OCI-LY1 (cell line): ENCODE measurements around the gene NIM1K.

Experiments
- EZH2 ChIP-seq: fragments of 200-600 bp; sonication (generic), shearing (Covaris generic); IDR thresholded peaks from 2 replicates; pipeline ENCODE4 v1.8.0; 2017; ENCODE audit warnings: borderline replicate concordance, mixed run types, mild to moderate bottlenecking, antibody characterized with exemption, low read length, moderate library complexity, mixed read lengths
- TF ChIP-seq, protein P1 (sequence below): fragments of 200-600 bp; sonication (generic), shearing (Covaris generic); IDR thresholded peaks from 2 replicates; pipeline ENCODE4 v1.5.1; 2017; ENCODE audit warnings: mild to moderate bottlenecking, antibody characterized with exemption, low read length, moderate library complexity, mixed read lengths

DNA sequence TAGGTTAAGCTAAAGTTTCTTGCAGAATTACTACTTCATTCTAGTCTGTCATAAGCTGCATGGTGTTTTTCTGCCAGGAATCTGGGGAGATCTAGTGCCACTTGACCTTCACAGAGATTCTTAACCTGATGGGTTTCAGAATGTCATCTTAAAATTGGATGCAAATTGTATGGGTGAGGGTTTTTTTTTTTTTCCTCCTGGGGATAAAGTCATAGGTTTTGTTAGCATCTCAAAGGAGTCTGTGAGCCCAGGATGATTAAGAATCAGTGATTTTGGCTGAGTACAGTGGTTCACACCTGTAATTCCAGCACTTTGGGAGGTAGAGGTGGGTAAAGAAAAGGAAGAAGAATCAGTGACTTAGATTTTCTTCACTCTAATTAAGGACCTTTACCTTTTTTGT, 51.2 kb downstream of the NIM1K start:
- TF ChIP-seq, protein P1, sequence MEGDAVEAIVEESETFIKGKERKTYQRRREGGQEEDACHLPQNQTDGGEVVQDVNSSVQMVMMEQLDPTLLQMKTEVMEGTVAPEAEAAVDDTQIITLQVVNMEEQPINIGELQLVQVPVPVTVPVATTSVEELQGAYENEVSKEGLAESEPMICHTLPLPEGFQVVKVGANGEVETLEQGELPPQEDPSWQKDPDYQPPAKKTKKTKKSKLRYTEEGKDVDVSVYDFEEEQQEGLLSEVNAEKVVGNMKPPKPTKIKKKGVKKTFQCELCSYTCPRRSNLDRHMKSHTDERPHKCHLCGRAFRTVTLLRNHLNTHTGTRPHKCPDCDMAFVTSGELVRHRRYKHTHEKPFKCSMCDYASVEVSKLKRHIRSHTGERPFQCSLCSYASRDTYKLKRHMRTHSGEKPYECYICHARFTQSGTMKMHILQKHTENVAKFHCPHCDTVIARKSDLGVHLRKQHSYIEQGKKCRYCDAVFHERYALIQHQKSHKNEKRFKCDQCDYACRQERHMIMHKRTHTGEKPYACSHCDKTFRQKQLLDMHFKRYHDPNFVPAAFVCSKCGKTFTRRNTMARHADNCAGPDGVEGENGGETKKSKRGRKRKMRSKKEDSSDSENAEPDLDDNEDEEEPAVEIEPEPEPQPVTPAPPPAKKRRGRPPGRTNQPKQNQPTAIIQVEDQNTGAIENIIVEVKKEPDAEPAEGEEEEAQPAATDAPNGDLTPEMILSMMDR = no peak
- TF ChIP-seq EZH2 = no peak
